ENCODE results near the gene MCAM.

The MCAM gene

GRCh38 chr11:119266063-119266462 is 50.9 kb downstream of the MCAM start:
- DNase-seq: no peak
- TF ChIP-seq GATA1 (IDR thresholded peaks at IDR 0.05; ENCODE audit: low read depth, low read length) (no peak), POLR2A (IDR thresholded peaks at IDR 0.05; ENCODE audit: low read length) (no peak)

- TF ChIP-seq POLR2A (IDR thresholded peaks at IDR 0.05; ENCODE audit: low read length) (no peak), GATA1 (IDR thresholded peaks at IDR 0.05; ENCODE audit: low read depth, low read length) (no peak)
- DNase-seq: no peak
Measured at GRCh38 chr11:119263352-119263940, 53.5 kb downstream of the MCAM start.

- TF ChIP-seq GATA1 (IDR thresholded peaks at IDR 0.05; ENCODE audit: low read depth, low read length) (no peak), POLR2A (IDR thresholded peaks at IDR 0.05; ENCODE audit: low read length) (no peak)
Measured at GRCh38 chr11:119262668-119263351, 54.1 kb downstream of the MCAM start.

GRCh38 chr11:119258983-119259382 is 57.9 kb downstream of the MCAM start:
- TF ChIP-seq GATA1 (IDR thresholded peaks at IDR 0.05; ENCODE audit: low read depth, low read length) (no peak), POLR2A (IDR thresholded peaks at IDR 0.05; ENCODE audit: low read length) (no peak)
- no peak for DNase-seq

More at GRCh38 chr11:119262668-119263351, 54.1 kb downstream of the MCAM start:
- DNase-seq: no peak

Data from erythroblast (primary cell).